Mesothelial cell of epicardium (in vitro differentiated cells): ENCODE measurements around the gene BRIP1. TPM values are rescaled to one million over a fixed set of nuclear protein-coding genes. Genes with fewer than 3 reads are reported as not detected.
"Not testable (repeated sequence)": the region's sequence is repeated elsewhere in the genome, so short reads cannot be mapped to it uniquely, and the experiment has no call there.

Experiments used
- DNase-seq, 2 experiments: peaks; one replicate each; pipeline ENCODE4 v3.0.0; 2021; ENCODE audit warnings: low spot score in 2 of 2; ENCODE audit not compliant: unreplicated experiment in 2 of 2
- H3K27ac Mint-ChIP-seq: 2 replicates; pipeline ENCODE4 v1.8.0; 2021; ENCODE audit warnings: mixed read lengths
- H3K27me3 Mint-ChIP-seq: 2 replicates; pipeline ENCODE4 v1.8.0; 2021; ENCODE audit warnings: low read depth, mixed read lengths
- H3K36me3 Mint-ChIP-seq: 2 replicates; pipeline ENCODE4 v1.8.0; 2021; ENCODE audit warnings: mixed read lengths
- H3K4me1 Mint-ChIP-seq: 2 replicates; pipeline ENCODE4 v1.8.0; 2021; ENCODE audit warnings: mixed read lengths
- H3K4me3 Mint-ChIP-seq: 2 replicates; pipeline ENCODE4 v1.8.0; 2021; ENCODE audit warnings: mild to moderate bottlenecking, moderate library complexity, mixed read lengths
- H3K9me3 Mint-ChIP-seq: 2 replicates; pipeline ENCODE4 v1.8.0; 2021; ENCODE audit warnings: mixed read lengths
- CTCF ChIP-seq: fragments of 200-600 bp; sonication (generic); IDR thresholded peaks from one replicate; pipeline ENCODE4 v1.5.0; 2021; ENCODE audit warnings: antibody characterized with exemption; ENCODE audit not compliant: unreplicated experiment
- total RNA-seq: library from RNA; stranded (reverse); gene quantifications from 3 replicates; pipeline ENCODE4 v1.2.1, GENCODE V29; 2021

BRIP1 gene
- total RNA-seq, 1 donor from 2014 or later: 12.3 TPM

- no peak for TF ChIP-seq CTCF
- DNase-seq: no peak
- peaks cover 3% of the 10 kb centered on the region for H3K4me1 Mint-ChIP-seq
- H3K4me3 Mint-ChIP-seq: no peak overlapping the region
- H3K27ac Mint-ChIP-seq: no peak overlapping the region
- H3K9me3 Mint-ChIP-seq: peaks cover 19% of the 10 kb centered on the region
- H3K27me3 Mint-ChIP-seq: no peaks in the 10 kb centered on the region
- peaks cover 19% of the 10 kb centered on the region for H3K36me3 Mint-ChIP-seq
Observed at GRCh38 chr17:61832463-61832862, 30.9 kb downstream of the BRIP1 start.

GRCh38 chr17:61831099-61831498, 32.2 kb downstream of the BRIP1 start:
- H3K27ac Mint-ChIP-seq: no peak overlapping the region
- H3K27me3 Mint-ChIP-seq: no peaks in the 10 kb centered on the region
- no peak for DNase-seq
- no peak for TF ChIP-seq CTCF
- peaks cover 29% of the 10 kb centered on the region for H3K36me3 Mint-ChIP-seq
- H3K4me1 Mint-ChIP-seq: peaks cover 3% of the 10 kb centered on the region
- H3K9me3 Mint-ChIP-seq: peaks cover 27% of the 10 kb centered on the region
- H3K4me3 Mint-ChIP-seq: no peak overlapping the region

- H3K4me1 Mint-ChIP-seq: peaks cover 3% of the 10 kb centered on the region
- H3K4me3 Mint-ChIP-seq: no peak overlapping the region
- no peak for DNase-seq
- peaks cover 41% of the 10 kb centered on the region for H3K9me3 Mint-ChIP-seq
- no peak overlapping the region for H3K27ac Mint-ChIP-seq
- H3K36me3 Mint-ChIP-seq: peaks cover 47% of the 10 kb centered on the region
- TF ChIP-seq CTCF: no peak
- no peaks in the 10 kb centered on the region for H3K27me3 Mint-ChIP-seq
Observed at GRCh38 chr17:61828694-61829093, 34.6 kb downstream of the BRIP1 start.

- Mint-ChIP-seq H3K27me3 (no peaks in the 10 kb centered on the region), H3K27ac (no peak overlapping the region), H3K36me3 (peaks cover 47% of the 10 kb centered on the region), H3K4me3 (no peak overlapping the region), H3K4me1 (peaks cover 2% of the 10 kb centered on the region), H3K9me3 (peaks cover 41% of the 10 kb centered on the region)
- no peak for TF ChIP-seq CTCF
- no peak for DNase-seq
Observed at GRCh38 chr17:61827649-61828395, 35.5 kb downstream of the BRIP1 start.

- not testable (repeated sequence) for DNase-seq, H3K27ac Mint-ChIP-seq, H3K27me3 Mint-ChIP-seq, H3K4me3 Mint-ChIP-seq, H3K4me1 Mint-ChIP-seq
- H3K36me3 Mint-ChIP-seq: peaks cover 49% of the 10 kb centered on the region
- peaks cover 42% of the 10 kb centered on the region for H3K9me3 Mint-ChIP-seq
Observed at GRCh38 chr17:61826866-61827265, 36.5 kb downstream of the BRIP1 start.

- H3K9me3 Mint-ChIP-seq: peaks cover 46% of the 10 kb centered on the region
- H3K4me3 Mint-ChIP-seq, DNase-seq, H3K4me1 Mint-ChIP-seq, H3K27me3 Mint-ChIP-seq, H3K27ac Mint-ChIP-seq: not testable (repeated sequence)
- H3K36me3 Mint-ChIP-seq: peaks cover 52% of the 10 kb centered on the region
Observed at GRCh38 chr17:61826198-61826597, 37.1 kb downstream of the BRIP1 start.
